Activated CD4-positive, alpha-beta T cell treated with anti-CD3 and anti-CD28 coated beads, Interleukin-2, amount 50 U/mL, for 24 hours (primary cell): Measurements from ENCODE around the gene AP1G1.
"Not testable (repeated sequence)": the region's sequence is repeated elsewhere in the genome, so short reads cannot be mapped to it uniquely, and the experiment has no call there.

Experiments used
- DNase-seq, 2 donors: peaks; one replicate each; pipeline ENCODE4 v3.0.0-alpha.2; 2020; ENCODE audit warnings: low read depth in 1 of 2, low spot score in 1 of 2

The AP1G1 gene

DNA sequence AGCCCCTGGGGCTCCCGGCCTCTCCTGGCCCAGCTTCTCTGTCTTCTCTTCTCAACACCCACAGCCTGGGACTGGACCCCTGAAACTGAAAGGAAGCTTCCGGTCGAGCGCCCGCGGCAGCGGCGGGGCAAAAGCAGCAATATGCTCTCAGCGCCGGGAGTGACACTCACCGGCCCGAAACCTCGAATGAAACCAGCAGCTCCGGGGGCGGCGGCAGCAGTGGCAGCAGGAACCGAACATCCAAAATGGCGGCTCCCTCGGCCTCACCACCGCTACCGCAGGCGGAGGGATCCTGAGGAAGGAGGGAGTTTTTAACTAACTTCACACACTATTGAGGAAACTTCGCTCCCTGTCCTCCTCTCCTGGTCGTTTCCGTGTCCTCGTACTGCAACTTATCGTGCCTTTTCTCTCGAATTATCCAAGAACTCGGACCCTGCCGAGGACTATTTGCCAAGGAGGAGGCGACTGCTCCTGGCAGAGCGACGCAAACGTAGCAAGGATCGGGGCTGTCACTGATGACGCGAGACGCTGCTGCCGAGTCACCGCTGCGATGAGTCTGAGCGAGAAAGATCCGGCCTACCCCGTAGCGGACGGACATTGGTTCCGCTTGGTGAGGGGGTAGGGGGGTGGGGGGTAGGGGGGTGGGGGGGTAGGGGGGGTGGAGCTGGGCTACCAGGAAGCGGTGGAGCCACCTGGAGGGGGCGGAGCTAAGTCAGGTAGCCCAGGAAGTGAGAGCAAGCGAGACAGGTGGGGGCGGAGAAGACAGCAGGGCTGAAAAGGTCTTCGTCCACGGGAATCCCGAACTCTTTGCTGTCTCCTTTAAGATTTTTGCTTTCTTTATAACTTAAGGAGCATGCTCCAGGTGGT lies at the start of gene AP1G1:
Gene AP1G1 (minus strand): TSS at position 242 of the 867 bp plus-strand sequence. CDS start 19,355 bp downstream, outside the sequence.
- DNase-seq, result peak; percentile 84 to 92

DNA sequence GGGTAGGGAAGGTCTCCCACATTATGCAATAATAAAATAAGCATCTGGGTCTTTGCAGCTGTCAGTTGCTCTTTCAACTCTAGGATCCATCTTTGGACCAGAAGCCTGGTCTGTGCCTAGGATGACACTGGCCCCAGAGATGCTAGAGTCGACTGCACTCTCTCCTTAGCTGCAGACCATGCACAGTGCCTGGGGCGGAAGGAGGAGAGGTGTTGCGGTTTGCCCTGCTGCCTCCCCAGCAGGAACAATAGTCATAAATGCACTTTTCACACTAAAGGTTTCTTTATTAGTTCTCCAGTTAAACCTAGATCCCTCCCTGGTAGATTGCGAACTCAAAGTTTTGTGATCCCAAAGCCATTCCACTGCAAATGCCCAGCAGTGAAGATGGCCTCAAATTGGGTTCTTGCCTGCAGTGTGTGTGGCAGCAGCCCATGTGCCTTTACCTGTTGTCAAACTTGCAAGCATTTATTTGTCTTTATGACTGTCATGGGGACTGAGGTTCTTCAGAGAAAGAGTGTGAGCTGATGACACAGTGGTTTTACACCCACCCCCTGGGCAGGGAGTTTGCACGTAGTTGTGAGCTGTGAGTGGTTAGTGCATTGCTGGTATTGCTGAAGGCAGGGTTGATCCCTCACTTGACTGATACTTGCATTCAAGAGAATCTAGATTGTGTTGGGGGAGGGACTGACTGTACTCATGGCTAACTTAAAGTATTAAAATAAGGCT lies 47.5 kb upstream of the AP1G1 start:
- DNase-seq, result no peak

DNA sequence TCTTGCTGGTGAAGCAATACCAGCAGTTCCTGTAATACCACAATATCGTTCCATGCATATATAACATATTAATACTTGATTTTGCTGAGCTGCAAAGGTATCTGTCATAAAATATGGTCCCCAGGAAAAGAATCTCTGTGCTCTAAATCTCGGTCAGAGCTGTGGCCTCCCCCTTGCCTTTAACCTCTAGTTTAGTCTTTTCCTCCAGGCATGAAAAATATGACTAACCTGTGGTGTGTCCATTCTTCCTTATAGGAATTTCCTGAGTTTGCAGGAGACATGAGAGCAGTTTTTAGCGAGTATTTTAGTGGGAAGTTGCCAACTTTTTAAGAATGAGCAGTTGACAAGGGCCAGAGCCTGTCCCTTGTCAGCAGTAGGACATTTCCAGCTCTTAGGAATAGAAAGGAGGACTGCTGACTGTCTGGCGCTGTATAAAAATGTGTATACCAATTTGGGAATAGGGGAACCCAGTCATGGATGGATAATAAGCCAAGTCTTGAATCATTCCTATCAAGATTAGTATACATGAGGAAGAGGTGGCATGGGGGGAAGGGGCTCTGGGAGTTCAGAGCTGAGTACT lies 45.8 kb upstream of the AP1G1 start:
- no peak for DNase-seq

DNA sequence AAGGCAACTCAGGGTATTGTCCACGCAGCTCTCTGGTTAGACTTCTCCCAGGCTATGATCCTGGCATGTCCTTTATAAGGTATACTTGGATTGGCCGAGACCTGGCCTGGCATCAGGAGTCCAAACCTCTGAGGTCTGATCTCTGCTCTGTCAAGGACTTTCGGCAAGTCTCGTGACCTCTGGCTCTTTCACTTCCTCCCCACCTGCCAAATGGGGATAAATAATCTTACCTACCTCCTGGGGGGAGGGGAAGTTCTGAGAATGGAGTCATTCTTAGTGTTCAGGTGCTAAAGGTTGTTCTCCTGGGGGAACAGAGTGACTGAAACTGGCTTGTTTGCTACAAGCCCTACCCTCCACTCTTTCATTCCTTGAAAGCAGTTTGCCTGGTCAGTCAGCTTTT lies 44.8 kb upstream of the AP1G1 start:
- no peak for DNase-seq

DNA sequence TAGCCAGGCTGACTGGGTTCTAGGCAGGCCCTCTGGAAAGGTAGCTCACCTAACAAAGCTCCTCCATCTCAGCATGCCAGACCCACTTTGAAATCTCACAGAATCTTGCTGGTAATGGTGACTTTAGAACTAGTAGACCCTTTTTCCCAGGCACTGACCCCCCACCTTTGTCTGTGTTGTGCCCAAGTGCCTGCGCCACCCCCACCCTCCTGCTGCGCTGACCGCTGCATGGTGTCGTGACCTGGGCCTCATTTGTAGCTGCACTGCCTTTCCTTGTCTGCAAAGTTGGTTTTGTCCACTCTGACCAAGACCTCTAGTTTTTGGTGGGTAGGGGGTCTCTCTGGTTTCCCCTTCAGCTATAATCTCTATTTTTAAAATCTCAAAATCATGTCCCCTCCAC lies 43.9 kb upstream of the AP1G1 start:
- no peak for DNase-seq

DNA sequence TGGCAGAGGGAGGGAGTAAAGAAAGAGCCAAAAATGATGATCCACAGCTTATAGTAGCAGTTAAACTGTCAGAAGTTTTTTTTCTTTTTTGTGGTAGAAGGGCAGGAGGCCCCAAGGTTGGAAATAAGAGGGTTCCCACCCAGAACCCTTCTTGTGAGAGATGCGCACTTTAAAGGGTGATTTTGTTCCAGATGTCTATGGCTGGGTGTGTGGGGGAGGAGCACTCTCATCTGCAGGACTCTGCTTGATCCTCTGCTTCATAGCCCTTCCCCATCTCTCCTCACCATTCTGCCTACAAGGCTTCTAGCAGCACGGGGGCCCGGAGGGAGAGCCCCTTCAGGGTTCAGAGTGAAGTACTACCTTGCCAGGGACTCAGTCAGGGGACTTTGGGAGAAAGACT lies 43.5 kb upstream of the AP1G1 start:
- DNase-seq, result no peak

DNA sequence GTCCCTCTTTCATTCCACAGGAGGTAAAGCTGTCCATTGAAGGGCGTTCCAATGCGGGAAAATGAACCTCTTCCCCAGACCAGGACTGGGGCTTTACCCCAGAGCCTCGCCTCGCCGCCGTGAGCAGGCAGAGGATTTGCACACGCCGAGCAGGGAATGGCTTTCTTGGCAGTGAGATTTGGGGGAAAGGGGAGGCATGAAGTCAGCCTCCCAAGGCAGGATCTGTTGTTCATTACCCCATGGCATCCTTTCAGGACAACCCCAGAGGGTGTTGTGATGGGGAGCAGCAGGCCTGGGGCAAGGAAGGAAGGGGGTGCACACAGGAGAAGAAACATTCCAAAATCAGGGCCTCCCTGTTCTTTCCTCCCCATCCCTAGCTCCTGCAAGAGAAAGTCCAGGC lies 43.1 kb upstream of the AP1G1 start:
- DNase-seq, result no peak

DNA sequence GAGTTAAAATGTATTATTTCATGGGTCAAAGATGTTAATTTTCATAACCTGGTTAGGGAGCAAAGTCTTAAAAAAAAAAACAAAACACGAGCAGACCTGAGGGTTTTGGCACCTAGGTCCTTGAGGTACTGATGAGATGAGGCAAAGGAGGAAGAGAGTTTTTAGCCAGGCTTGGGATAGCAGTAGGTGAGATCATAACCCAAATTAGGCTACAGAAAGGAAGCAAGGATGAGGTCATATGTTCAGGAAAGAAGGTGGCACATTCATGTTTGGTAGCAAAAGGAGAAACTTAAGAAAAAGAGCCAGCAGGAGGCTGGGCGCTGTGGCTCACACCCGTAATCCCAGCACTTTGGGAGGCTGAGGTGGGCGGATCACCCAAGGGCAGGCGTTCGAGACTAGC lies 40.0 kb upstream of the AP1G1 start:
- no peak for DNase-seq

DNA sequence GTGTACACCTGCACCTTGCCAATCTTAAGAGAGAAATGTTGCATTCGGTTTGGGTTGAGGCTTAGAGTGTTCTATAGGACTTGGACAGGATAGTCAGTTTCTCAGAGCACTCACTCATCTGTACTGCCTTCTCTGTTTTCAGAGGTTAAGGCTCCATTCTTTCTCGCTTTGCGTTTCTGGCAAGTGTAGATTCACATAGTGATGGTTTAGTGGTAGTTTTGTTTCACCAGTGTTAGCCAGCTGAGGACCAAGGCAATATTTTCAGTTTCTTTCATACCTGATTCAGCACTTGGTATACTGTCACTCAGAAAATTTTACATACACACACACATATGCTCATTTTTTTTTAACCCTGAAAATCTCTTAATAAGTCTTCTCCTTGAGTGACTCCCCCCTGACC lies 38.5 kb upstream of the AP1G1 start:
- no peak for DNase-seq

DNA sequence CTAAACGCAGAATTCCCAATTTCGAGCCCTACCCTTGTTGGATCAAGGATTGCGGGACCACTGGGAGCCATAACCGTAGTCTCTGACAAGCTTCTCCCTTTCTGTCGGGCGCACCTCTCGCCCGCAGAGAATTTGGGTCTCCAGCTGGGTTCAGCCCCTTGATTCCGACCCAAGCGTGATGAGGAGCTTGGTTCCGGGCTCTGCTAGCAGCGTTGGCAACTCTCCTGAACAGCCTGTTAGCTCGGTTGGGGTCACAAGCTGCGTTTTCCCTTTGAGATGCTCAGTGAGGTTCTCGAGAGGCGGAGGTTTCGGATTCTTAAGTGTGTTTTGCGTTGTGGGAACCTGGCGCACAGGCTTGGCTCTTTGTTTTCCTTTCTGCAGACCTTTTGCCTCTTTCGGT lies 37.8 kb upstream of the AP1G1 start:
- no peak for DNase-seq

DNA sequence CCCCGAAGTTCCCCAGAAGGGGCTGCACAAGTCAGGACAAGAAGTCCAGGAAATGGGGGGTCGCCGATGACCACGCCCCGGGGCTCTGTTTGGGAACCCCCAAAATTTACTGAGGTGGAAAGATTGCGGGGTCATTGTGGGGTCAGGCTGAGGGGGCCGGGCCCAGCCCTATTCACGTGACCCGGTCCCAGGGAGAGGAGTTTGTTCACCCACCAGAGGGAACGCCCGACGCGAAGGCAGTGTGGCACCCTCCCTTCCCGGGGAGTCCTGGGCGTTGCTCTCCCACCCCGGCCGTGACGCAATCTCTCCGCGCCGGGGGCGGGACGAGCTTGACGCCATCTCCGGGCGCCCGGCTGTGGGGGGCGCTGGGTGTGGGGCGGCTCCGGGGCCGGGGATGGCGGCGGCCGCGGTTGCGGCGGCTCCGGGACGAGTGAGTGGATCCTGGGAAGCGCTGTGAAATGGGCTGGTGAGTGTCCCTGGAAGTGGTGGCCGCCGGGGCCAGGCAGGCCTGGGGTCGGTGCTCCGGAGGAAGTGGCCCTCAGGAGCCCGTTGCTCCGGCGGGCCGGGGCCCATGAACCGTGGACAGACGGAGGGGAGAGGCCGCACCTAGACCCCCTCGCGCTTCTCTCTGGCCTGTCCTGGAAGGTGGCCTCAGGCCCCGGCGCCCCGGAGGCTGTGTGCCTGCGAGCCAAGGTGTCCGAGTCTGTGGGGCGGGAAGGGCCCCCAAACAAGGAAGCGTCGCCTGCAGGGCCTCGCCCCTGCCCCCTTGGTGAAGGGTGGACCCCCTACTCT lies 37.2 kb upstream of the AP1G1 start, which contains the start of gene ATXN1L:
Gene ATXN1L (plus strand): TSS at position 338 of the 792 bp plus-strand sequence. CDS start 3,765 bp downstream, outside the sequence.
- peak; percentile 89 to 96 for DNase-seq

DNA sequence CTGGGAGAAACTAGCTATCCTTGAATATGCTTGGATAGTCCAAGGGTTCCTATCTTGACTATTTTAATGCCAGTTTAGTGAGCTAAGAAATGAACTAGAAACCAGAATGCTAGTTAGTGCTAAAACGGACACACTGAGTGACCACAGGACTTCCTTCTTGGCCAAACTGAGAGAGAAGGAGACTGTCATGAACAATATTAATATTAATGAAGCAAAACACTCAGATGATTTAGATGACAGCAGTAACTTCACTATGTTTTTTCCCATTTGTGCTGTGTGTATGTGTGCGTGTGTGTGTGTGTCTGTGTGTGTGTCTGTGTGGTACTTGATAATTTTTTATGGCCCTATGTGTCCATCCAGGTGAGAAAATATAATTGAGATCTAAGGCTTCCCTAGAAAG lies 34.9 kb upstream of the AP1G1 start:
- DNase-seq, result no peak

DNA sequence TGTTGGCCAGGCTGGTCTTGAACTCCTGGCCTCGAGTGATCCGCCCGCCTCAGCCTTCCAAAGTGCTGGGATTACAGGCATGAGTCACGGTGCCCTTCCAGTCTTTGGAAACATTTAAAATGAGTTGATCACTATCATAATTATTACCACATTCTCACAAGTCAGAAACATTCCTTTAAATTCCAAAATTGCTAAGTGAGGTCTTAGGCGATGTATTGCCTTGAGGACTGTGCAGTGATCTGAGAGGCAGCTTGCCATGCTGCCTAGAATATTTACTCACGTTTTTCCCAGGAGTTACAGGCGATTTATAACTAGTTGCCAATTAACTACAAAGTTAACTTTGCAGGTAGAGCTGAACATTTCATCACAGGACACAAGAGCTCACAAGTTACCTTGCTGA lies 31.4 kb upstream of the AP1G1 start:
- no peak for DNase-seq

DNA sequence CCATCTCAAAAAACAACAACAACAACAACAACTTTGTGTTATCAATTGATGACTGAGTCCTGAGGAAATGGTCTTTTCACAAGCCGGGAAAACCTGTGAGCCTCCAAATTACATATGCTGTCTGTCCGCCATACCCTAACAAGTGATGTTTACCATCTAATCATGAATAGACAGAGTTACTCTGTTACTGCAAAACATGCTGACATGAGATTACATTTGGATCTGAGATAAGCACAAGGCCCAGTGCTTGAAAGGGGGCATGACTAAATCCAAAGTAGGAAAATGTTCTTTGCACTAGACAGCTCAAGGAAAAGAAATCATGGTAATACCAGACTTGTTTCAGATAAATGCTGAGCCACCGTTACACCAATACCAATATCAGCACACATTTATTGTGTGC lies 28.5 kb upstream of the AP1G1 start:
- DNase-seq, result no peak

DNA sequence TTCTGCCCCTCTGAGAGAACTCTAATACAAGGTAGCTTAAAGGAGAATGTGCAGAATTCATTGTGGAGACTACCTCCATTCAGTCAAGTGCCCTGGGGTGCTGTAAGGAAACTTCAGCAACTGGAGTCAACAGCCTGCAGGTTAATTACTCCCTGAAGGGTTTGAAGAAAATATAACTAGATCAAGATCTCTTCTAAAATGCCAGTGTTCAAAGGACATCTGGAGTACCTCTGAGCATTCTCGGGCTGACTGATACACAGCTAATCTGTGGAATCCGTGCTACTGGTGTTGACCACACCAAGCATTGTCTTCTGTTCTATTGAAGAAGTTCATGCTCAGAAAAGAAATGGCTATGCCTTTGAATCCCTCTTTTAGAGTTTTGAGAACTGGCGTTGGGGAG lies 25.7 kb upstream of the AP1G1 start:
- DNase-seq, result no peak

DNA sequence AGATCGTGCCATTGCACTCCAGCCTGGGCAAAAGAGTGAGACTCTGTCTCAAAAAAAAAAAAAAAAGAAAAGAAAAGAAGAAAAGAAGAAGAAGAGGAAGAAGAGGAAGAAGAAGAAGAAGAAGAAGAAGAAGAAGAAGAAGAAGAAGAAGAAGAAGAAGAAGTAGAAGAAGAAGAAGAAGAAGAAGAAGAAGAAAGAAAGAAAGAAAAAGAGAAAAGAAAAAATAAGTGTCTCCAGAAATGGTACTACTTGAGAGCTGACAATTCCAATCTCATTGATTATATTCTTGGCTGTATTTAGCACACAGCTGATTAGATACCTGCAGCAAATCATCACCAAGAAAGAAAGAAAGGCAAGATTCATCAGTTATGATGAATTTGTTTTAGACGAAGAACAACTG lies 23.5 kb upstream of the AP1G1 start:
- DNase-seq, result not testable (repeated sequence)

DNA sequence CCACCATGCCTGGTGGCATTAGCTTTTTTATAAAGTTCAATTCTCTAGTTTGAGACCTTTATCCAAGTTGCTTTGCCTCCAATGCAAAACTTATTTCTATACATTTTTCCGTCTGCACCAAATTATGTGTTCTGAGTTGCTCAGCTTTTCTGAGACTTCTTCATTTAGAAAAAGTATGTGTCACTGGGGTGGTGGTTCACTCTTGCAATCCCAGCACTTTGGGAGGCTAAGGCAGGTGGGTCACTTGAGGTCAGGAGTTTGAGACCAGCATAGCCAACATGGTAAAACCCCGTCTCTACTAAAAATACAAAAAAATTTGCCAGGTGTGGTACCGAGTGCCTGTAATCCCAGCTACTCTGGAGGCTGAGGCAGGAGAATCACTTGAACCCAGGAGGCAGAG lies 23.1 kb upstream of the AP1G1 start:
- not testable (repeated sequence) for DNase-seq

DNA sequence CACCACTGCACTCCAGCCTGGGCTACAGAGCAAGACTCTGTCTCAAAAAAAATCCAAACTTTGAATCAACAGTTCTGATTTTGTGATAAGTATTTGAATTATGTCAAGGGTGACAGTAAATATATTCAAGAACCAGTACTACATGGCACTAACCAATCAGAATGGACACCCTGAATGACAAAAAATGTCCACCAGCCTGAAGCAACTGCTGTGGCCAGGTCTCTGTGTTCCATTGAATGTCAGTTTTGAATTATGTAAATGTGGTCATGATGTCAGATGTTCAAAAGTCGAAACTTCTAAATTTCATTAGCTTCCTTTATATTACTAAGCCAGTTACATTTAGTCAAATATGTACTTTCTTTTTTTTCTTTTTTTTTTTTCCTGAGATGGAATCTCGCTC lies 21.7 kb upstream of the AP1G1 start:
- no peak for DNase-seq

DNA sequence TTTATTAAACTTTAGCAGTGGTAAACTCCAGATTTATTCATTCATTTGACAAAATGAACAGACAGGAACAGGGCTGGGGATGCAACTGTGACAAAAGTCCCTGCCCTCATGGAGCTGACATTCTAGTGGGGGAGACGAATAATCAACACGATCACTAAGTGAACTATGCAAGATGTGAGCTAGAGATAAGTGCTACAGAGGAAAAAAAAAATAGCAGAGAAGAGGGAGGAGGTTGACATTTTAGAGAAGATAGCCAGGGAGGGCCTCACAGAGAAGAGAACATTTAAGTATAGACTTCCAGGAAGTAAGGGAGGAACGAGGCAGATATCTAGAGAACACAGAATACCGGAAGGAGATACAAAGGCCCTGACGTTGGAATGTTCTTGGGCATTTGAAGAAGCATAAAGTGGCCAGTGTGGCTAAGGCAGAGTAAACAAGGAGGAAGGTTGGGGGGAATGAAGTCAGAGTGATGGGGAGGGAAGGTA lies 17.9 kb upstream of the AP1G1 start:
- no peak for DNase-seq

DNA sequence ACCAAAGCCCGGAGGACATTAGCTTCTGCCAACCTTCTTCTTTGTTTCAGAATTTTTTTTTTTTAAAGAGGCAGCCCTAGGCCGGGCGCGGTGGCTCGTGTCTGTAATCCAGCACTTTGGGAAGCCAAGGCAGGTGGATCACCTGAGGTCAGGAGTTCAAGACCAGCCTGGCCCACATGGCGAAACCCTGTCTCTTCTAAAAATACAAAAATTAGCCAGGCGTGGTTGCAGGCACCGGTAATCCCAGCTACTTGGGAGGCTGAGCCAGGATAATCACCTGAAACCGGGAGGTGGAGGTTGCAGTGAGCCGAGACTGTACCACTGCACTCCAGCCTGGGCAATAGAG lies 8.5 kb upstream of the AP1G1 start:
- DNase-seq, result not testable (repeated sequence)

DNA sequence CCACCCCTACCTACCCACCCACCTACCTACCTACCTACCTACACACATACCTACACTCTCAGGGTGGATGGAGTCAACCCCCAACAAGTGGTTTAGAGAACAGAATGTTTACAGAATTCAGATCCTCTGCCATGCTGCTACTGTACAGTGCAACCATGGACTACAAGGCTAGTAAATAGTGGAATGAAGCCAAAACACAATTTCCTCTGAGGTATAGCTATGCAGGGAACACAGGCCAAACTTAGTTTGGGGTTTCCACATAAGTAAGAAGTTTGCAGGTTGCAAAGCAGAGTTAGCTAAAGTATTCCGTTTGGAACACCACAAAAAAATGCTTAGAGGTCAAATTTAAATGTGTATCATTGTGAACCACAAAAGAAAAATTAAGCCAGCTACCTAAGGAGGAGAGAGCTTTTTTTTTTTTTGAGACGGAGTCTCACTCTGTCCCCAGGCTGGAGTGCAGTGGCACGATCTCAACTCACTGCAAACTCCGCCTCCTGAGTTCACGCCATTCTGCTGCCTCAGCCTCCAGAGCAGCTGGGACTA lies 2.7 kb upstream of the AP1G1 start:
- DNase-seq, result no peak
